22Rv1 (cell line): ENCODE measurements around the gene CDC14A.

Experiments
- CTCF ChIP-seq: fragments of 450-650 bp; IDR thresholded peaks from 2 replicates; pipeline ENCODE4 v1.5.1; 2017; ENCODE audit warnings: mild to moderate bottlenecking
- ZFX ChIP-seq: fragments of 450-650 bp; IDR thresholded peaks from 2 replicates; pipeline ENCODE4 v1.6.1; 2017; ENCODE audit warnings: antibody characterized with exemption, borderline replicate concordance

GRCh38 chr1:100358210-100358609, 5.9 kb downstream of the CDC14A start:
- TF ChIP-seq CTCF (peak; percentile 19), ZFX (no peak)
